Endothelial cell of umbilical vein (primary cell): Measurements from ENCODE around the gene ZGLP1.

Experiments
- EZH2 ChIP-seq: IDR thresholded peaks from 2 replicates; pipeline ENCODE4 v1.6.1; 2012; ENCODE audit warnings: borderline replicate concordance, low read depth, mild to moderate bottlenecking, moderate library complexity, low read length, inconsistent platforms; ENCODE audit not compliant: severe bottlenecking
- TF ChIP-seq, protein P1 (sequence below), 2 donors: IDR thresholded peaks; 1 replicate in 1 of 2; 2 replicates in 1 of 2; pipeline ENCODE4 v1.5.1; 2011; ENCODE audit warnings: low read length in 2 of 2, mild to moderate bottlenecking in 2 of 2, moderate library complexity in 2 of 2, control low read depth in 1 of 2, inconsistent platforms in 1 of 2, low read depth in 1 of 2; ENCODE audit not compliant: insufficient read depth in 1 of 2; ENCODE audit errors: extremely low read depth in 1 of 2

DNA sequence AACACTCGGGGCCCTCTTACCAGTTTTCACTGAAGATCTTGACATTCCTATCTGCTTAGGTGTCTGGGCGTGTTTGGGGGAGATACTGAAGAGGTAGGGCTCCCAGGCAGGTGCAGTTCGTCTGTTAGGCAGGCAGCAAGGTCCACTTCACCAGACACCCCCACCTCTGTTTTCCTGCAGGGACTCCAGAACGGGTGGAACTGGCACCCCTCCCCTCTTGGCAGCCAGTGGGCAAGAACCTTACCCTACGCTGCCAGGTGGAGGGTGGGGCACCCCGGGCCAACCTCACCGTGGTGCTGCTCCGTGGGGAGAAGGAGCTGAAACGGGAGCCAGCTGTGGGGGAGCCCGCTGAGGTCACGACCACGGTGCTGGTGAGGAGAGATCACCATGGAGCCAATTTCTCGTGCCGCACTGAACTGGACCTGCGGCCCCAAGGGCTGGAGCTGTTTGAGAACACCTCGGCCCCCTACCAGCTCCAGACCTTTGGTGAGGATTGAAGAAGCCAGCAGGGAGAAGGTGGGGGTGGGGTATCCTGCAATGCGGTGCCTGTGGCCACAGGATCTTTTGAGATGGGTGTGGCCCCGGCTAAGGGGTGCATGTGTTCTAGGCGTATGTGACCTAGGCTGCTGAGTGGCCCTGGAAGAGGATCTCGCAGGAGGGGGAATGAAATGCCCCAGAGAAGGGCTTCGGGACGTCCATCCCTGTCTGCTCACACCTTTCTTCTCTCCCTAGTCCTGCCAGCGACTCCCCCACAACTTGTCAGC lies 26.1 kb downstream of the ZGLP1 start:
- TF ChIP-seq, protein P1, sequence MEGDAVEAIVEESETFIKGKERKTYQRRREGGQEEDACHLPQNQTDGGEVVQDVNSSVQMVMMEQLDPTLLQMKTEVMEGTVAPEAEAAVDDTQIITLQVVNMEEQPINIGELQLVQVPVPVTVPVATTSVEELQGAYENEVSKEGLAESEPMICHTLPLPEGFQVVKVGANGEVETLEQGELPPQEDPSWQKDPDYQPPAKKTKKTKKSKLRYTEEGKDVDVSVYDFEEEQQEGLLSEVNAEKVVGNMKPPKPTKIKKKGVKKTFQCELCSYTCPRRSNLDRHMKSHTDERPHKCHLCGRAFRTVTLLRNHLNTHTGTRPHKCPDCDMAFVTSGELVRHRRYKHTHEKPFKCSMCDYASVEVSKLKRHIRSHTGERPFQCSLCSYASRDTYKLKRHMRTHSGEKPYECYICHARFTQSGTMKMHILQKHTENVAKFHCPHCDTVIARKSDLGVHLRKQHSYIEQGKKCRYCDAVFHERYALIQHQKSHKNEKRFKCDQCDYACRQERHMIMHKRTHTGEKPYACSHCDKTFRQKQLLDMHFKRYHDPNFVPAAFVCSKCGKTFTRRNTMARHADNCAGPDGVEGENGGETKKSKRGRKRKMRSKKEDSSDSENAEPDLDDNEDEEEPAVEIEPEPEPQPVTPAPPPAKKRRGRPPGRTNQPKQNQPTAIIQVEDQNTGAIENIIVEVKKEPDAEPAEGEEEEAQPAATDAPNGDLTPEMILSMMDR (IDR thresholded peaks at IDR 0.05; ENCODE audit: extremely low read depth in 1 of 2, insufficient read depth in 1 of 2, low read depth in 1 of 2, low read length in 2 of 2) = no peak
- no peak for TF ChIP-seq EZH2
